BLaER1 treated with 17β-estradiol and CSF1 and Interleukin-3, amounts not matched to agents 10 nM and 100 nM (cell line): ENCODE results near the gene USP24.
A peak's percentile ranks its signal among the peaks of the same experiment; 100 is the strongest.

ENCODE experiments used
- H3K27ac ChIP-seq, 11 experiments: shearing (Covaris generic); formaldehyde crosslinking; 2 replicates each; pipeline ENCODE4 v1.8.1; 2022
- H3K27me3 ChIP-seq, 11 experiments: shearing (Covaris generic); formaldehyde crosslinking; 2 replicates each; pipeline ENCODE4 v1.8.1; 2022
- H3K36me3 ChIP-seq, 11 experiments: shearing (Covaris generic); formaldehyde crosslinking; 2 replicates each; pipeline ENCODE4 v1.8.1; 2022
- H3K4me1 ChIP-seq, 10 experiments: shearing (Covaris generic); formaldehyde crosslinking; 2 replicates each; pipeline ENCODE4 v1.8.1; 2022
- H3K4me2 ChIP-seq, 11 experiments: shearing (Covaris generic); formaldehyde crosslinking; 2 replicates each; pipeline ENCODE4 v1.8.1; 2022
- H3K4me3 ChIP-seq, 10 experiments: shearing (Covaris generic); formaldehyde crosslinking; 2 replicates each; pipeline ENCODE4 v1.8.1; 2022
- H3K9ac ChIP-seq, 11 experiments: shearing (Covaris generic); formaldehyde crosslinking; 2 replicates each; pipeline ENCODE4 v1.8.1; 2022
- H3K9me3 ChIP-seq, 11 experiments: shearing (Covaris generic); formaldehyde crosslinking; replicated peaks in 1 of 11; 2 replicates each; pipeline ENCODE4 v1.8.1; 2022
- H4K20me1 ChIP-seq, 11 experiments: shearing (Covaris generic); formaldehyde crosslinking; 2 replicates each; pipeline ENCODE4 v1.8.1; 2022
- Cebpa-rat ChIP-seq, 11 experiments: shearing (Covaris generic); IDR thresholded peaks; 2 replicates each; pipeline ENCODE4 v1.8.1; 2022

Gene USP24

GRCh38 chr1:55148676-55149075, 66.5 kb downstream of the USP24 start:
- Histone ChIP-seq H3K4me3 (no peak overlapping the region), H3K27me3 (no peaks in the 10 kb centered on the region), H3K4me1 (peaks cover 10 to 27% (median 17%) of the 10 kb centered on the region in 10 experiments), H3K4me2 (no peak overlapping the region), H3K9me3 (0 out of 22 replicates have a peak, but pooled peaks cover 0 to 4% (median 0%) of the 10 kb centered on the region in 11 experiments), H3K27ac (no peak overlapping the region), H3K9ac (no peak overlapping the region), H3K36me3 (peaks cover 66 to 96% (median 79%) of the 10 kb centered on the region in 11 experiments), H4K20me1 (peaks cover 0 to 27% (median 0%) of the 10 kb centered on the region in 11 experiments; a peak in 3 of 22 replicates)
- TF ChIP-seq Cebpa-rat (IDR thresholded peaks at IDR 0.05) = no peak

GRCh38 chr1:55147524-55147923, 67.6 kb downstream of the USP24 start:
- H3K4me1 ChIP-seq = peaks cover 10 to 27% (median 17%) of the 10 kb centered on the region in 10 experiments
- no peak overlapping the region for H3K9ac ChIP-seq
- 0 out of 22 replicates have a peak, but pooled peaks cover 0 to 4% (median 0%) of the 10 kb centered on the region in 11 experiments for H3K9me3 ChIP-seq
- TF ChIP-seq Cebpa-rat (IDR thresholded peaks at IDR 0.05) = no peak
- no peaks in the 10 kb centered on the region for H3K27me3 ChIP-seq
- H3K4me3 ChIP-seq = no peak overlapping the region
- H3K27ac ChIP-seq = no peak overlapping the region
- no peak overlapping the region for H3K4me2 ChIP-seq
- H4K20me1 ChIP-seq = peaks cover 0 to 23% (median 0%) of the 10 kb centered on the region in 11 experiments; a peak in 3 of 22 replicates
- H3K36me3 ChIP-seq = peaks cover 66 to 96% (median 81%) of the 10 kb centered on the region in 11 experiments

GRCh38 chr1:55146781-55147180, 68.4 kb downstream of the USP24 start:
- Histone ChIP-seq H3K36me3 (peaks cover 65 to 96% (median 83%) of the 10 kb centered on the region in 11 experiments), H3K27me3 (no peaks in the 10 kb centered on the region), H3K4me1 (peaks cover 7 to 20% (median 11%) of the 10 kb centered on the region in 10 experiments), H3K4me3 (no peak overlapping the region), H3K4me2 (no peak overlapping the region), H4K20me1 (peaks cover 0 to 22% (median 0%) of the 10 kb centered on the region in 11 experiments; a peak in 3 of 22 replicates), H3K27ac (no peak overlapping the region), H3K9me3 (0 out of 22 replicates have a peak, but pooled peaks cover 0 to 4% (median 0%) of the 10 kb centered on the region in 11 experiments), H3K9ac (no peak overlapping the region)
- no peak for TF ChIP-seq Cebpa-rat (IDR thresholded peaks at IDR 0.05)

- no peak overlapping the region for H3K4me3 ChIP-seq
- peaks cover 0 to 16% (median 0%) of the 10 kb centered on the region in 11 experiments; a peak in 3 of 22 replicates for H4K20me1 ChIP-seq
- no peak overlapping the region for H3K9ac ChIP-seq
- H3K9me3 ChIP-seq = 0 out of 22 replicates have a peak, but pooled peaks cover 0 to 4% (median 0%) of the 10 kb centered on the region in 11 experiments
- H3K27me3 ChIP-seq = no peaks in the 10 kb centered on the region
- H3K27ac ChIP-seq = no peak overlapping the region
- H3K4me1 ChIP-seq = peaks cover 0 to 5% (median 0%) of the 10 kb centered on the region in 10 experiments; a peak in 5 of 20 replicates
- no peak for TF ChIP-seq Cebpa-rat (IDR thresholded peaks at IDR 0.05)
- H3K4me2 ChIP-seq = no peak overlapping the region
- peaks cover 72 to 98% (median 84%) of the 10 kb centered on the region in 11 experiments for H3K36me3 ChIP-seq
Observed at GRCh38 chr1:55144886-55145285, 70.3 kb downstream of the USP24 start.

- H3K27me3 ChIP-seq = no peaks in the 10 kb centered on the region
- no peak for TF ChIP-seq Cebpa-rat (IDR thresholded peaks at IDR 0.05)
- H3K4me3 ChIP-seq = no peak overlapping the region
- no peak overlapping the region for H3K27ac ChIP-seq
- peaks cover 70 to 98% (median 87%) of the 10 kb centered on the region in 11 experiments for H3K36me3 ChIP-seq
- H3K9ac ChIP-seq = no peak overlapping the region
- peaks cover 0 to 11% (median 4%) of the 10 kb centered on the region in 10 experiments; a peak in 8 of 20 replicates for H3K4me1 ChIP-seq
- peaks cover 0 to 17% (median 0%) of the 10 kb centered on the region in 11 experiments; a peak in 3 of 22 replicates for H4K20me1 ChIP-seq
- H3K4me2 ChIP-seq = no peak overlapping the region
- H3K9me3 ChIP-seq = 0 out of 22 replicates have a peak, but pooled peaks cover 0 to 4% (median 0%) of the 10 kb centered on the region in 11 experiments
Observed at GRCh38 chr1:55143684-55144083, 71.5 kb downstream of the USP24 start.

GRCh38 chr1:55141295-55141893, 73.8 kb downstream of the USP24 start:
- Histone ChIP-seq H3K27me3 (no peaks in the 10 kb centered on the region), H3K9ac (no peak overlapping the region), H4K20me1 (peaks cover 0 to 17% (median 0%) of the 10 kb centered on the region in 11 experiments; a peak in 3 of 22 replicates), H3K27ac (no peak overlapping the region), H3K4me3 (no peak overlapping the region), H3K9me3 (0 out of 22 replicates have a peak, but pooled peaks cover 0 to 4% (median 0%) of the 10 kb centered on the region in 11 experiments), H3K36me3 (peaks cover 81 to 98% (median 90%) of the 10 kb centered on the region in 11 experiments), H3K4me2 (no peak overlapping the region), H3K4me1 (peaks cover 0 to 14% (median 4%) of the 10 kb centered on the region in 10 experiments; a peak in 8 of 20 replicates)
- no peak for TF ChIP-seq Cebpa-rat (IDR thresholded peaks at IDR 0.05)

- Histone ChIP-seq H3K9ac (no peak overlapping the region), H3K4me2 (no peak overlapping the region), H3K4me3 (no peak overlapping the region), H4K20me1 (peaks cover 0 to 17% (median 0%) of the 10 kb centered on the region in 11 experiments; a peak in 3 of 22 replicates), H3K27ac (no peak overlapping the region), H3K4me1 (peaks cover 0 to 14% (median 4%) of the 10 kb centered on the region in 10 experiments; a peak in 8 of 20 replicates), H3K9me3 (0 out of 22 replicates have a peak, but pooled peaks cover 0 to 4% (median 0%) of the 10 kb centered on the region in 11 experiments), H3K27me3 (no peaks in the 10 kb centered on the region), H3K36me3 (peaks cover 81 to 98% (median 90%) of the 10 kb centered on the region in 11 experiments)
- no peak for TF ChIP-seq Cebpa-rat (IDR thresholded peaks at IDR 0.05)
Observed at GRCh38 chr1:55140546-55140983, 74.6 kb downstream of the USP24 start.

- Histone ChIP-seq H3K4me3 (no peak overlapping the region), H3K36me3 (peaks cover 80 to 98% (median 90%) of the 10 kb centered on the region in 11 experiments)
Observed at GRCh38 chr1:55140137-55140536, 75.0 kb downstream of the USP24 start.

GRCh38 chr1:55138823-55139222, 76.3 kb downstream of the USP24 start:
- Histone ChIP-seq H3K36me3 (peaks cover 80 to 98% (median 90%) of the 10 kb centered on the region in 11 experiments), H3K27ac (no peak overlapping the region), H3K9ac (no peak overlapping the region), H3K4me1 (peaks cover 0 to 14% (median 4%) of the 10 kb centered on the region in 10 experiments; a peak in 8 of 20 replicates), H3K4me3 (no peak overlapping the region), H4K20me1 (peaks cover 0 to 17% (median 0%) of the 10 kb centered on the region in 11 experiments; a peak in 3 of 22 replicates), H3K4me2 (peak overlapping the region in 2 of 11 experiments; percentile 0 to 1; a peak in 3 of 22 replicates), H3K27me3 (no peaks in the 10 kb centered on the region), H3K9me3 (no peaks in the 10 kb centered on the region)
- no peak for TF ChIP-seq Cebpa-rat (IDR thresholded peaks at IDR 0.05)

More at GRCh38 chr1:55140137-55140536, 75.0 kb downstream of the USP24 start:
- Histone ChIP-seq H3K27me3 (no peaks in the 10 kb centered on the region), H3K27ac (no peak overlapping the region), H3K9me3 (0 out of 22 replicates have a peak, but pooled peaks cover 0 to 1% (median 0%) of the 10 kb centered on the region in 11 experiments), H4K20me1 (peaks cover 0 to 17% (median 0%) of the 10 kb centered on the region in 11 experiments; a peak in 3 of 22 replicates), H3K9ac (no peak overlapping the region), H3K4me2 (no peak overlapping the region), H3K4me1 (peaks cover 0 to 14% (median 4%) of the 10 kb centered on the region in 10 experiments; a peak in 8 of 20 replicates)
- TF ChIP-seq Cebpa-rat (IDR thresholded peaks at IDR 0.05) = no peak
